NK-92 (cell line): ENCODE results near the gene CPXM2.

ENCODE experiments used
- DNase-seq: peaks from one replicate; lab custom pipeline; 2025; ENCODE audit not compliant: unreplicated experiment; lab: John Stamatoyannopoulos, UW

Gene CPXM2

GRCh38 chr10:123852411-123852951, 39.1 kb downstream of the CPXM2 start:
- no peak for DNase-seq

GRCh38 chr10:123848564-123849457, 42.8 kb downstream of the CPXM2 start:
- no peak for DNase-seq

DNA sequence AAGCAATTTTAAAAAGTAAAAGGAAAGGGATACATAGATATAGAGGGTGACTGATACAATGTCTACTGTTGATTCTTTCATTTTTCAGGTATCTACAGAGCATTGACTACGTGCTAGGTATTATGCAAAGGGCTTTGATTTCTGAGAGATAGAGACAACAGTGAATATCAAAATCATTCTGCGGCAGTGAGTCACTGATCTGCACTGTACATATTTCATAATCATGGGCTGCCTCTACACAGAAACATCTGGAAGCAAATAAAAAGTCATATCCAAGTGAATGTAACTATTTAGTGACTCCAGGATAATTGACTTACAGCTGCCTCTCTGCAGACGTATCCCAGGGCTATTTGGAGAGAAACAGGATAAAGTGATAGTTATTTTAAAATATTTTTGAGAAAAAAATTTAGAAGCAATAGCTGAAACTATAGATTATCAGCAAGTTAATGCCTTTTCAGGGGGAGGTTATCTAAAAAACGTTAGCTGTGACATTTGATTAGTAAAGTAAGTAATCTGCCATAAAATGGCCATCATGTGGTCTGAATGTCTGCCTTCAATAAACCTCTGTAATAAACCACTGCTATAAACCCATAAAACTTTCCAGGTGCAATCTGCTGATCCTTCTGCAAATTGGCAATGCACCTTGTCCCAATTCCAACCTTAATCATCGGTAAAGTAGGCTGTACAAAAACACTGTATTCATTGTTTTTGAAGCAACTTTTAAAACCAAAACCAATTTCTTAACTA, 43.7 kb downstream of the CPXM2 start:
- DNase-seq = no peak

DNA sequence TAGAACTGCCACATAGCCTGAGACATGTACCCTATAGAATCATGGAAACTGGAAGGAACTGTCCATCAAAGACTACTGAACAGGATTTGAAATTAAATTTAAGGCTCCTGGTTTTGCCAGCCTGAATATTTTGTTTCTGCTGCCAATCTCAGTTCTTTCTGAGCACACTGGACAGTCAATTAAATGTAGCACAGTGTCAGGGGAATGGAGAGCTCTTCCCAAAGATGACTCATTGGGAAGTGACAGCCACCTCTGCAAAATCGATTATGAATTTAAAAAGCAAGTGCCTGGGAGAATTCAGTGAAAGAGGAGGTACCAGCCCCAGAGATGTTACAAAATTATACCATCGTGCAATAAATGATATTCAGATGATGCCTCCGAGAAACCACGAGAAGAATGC, 47.8 kb downstream of the CPXM2 start:
- DNase-seq = no peak

GRCh38 chr10:123842692-123843385, 48.8 kb downstream of the CPXM2 start:
- no peak for DNase-seq

DNA sequence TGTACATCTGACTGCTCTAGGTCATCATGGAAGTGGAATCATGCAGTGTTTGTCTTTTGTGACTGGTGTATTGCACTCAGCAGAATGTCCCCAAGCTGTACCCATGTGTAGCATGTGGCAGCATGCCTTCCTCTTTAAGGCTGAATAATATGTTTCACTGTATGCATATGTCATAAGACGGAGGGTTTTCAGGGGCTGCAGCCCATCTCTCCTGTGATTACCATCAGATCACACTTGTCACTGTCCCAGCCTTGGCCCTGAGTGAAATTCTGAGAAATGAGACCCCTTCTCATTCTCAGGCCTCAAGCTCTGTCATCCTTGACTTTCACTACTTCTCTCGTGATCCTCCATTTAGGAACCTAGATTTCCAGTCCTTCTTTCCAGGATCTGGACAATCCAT, 50.0 kb downstream of the CPXM2 start:
- no peak for DNase-seq

- no peak for DNase-seq
These were observed 50.5 kb downstream of the CPXM2 start for GRCh38 chr10:123841115-123841514.

DNA sequence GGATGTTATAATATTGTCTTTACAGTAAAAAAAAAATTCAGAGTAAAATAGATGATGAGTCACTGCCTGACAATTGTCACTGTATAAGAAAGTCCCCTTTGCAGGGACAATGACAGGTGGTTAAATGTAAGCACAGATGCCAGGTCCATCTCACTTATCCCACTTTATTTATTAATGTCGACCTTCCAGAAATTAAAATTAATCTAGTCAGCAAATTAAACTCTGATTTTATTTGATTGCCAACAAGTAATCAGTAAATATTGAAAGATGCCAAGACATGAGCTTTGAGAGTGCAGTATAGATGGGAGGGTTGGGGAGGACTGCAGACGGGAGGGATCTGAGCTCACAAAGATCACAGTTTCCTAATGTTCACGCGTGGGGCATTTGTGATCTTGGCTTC, 50.9 kb downstream of the CPXM2 start:
- no peak for DNase-seq

DNA sequence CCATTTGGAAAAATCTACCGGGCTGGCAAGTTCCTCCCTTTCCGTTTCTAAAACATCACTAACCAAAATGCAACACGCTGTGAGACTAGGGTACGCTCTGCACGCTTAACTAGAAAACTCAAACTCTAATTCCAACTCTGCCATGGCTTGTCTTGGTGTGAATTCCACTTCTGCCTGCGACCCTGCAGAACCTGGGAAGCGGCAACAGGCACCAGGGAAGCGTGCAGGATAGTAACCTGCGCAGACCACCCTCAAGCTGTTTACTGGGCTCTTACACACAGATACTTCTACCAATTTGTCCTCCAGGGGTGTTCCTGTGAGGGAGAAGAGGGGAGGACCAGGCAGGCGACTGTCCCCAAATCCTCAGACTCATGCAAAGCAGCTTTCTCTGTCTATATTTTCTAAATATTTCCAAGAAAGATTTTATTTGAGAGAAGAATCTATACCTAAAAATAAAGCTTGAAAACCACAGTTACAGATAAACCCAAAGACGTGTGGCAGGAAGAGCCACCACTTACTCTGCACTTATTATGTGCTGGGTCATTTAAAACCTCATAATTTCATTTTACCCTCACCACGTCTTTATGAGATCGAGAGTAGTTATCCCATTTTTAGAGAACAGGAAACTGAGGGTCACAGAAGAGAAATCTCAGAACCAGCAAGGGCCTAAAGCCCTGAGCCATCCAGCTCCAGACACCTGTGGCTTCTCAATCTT, 52.9 kb downstream of the CPXM2 start:
- DNase-seq = no peak

GRCh38 chr10:123837756-123838155, 53.9 kb downstream of the CPXM2 start:
- DNase-seq = no peak

GRCh38 chr10:123836418-123837145, 55.0 kb downstream of the CPXM2 start:
- DNase-seq = no peak

DNA sequence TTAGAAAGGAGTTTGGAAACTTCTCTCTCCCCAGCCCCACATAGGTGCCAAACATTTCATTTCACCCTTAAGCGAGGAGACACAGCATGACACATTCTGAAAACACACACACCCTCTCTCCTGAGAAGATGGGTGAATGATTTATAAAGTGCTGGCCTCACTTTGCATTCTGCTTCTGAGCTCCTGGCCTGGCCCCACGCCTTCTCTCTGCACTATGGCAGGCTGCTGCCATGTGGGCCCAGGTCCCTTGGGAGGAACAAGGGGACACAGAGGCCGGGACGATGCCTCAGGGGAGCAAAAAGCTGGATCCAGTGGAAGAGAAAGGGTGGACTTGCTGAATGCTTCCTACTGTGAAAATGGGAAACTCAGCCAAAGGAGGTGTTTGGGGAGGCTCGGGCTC, 56.0 kb downstream of the CPXM2 start:
- no peak for DNase-seq

DNA sequence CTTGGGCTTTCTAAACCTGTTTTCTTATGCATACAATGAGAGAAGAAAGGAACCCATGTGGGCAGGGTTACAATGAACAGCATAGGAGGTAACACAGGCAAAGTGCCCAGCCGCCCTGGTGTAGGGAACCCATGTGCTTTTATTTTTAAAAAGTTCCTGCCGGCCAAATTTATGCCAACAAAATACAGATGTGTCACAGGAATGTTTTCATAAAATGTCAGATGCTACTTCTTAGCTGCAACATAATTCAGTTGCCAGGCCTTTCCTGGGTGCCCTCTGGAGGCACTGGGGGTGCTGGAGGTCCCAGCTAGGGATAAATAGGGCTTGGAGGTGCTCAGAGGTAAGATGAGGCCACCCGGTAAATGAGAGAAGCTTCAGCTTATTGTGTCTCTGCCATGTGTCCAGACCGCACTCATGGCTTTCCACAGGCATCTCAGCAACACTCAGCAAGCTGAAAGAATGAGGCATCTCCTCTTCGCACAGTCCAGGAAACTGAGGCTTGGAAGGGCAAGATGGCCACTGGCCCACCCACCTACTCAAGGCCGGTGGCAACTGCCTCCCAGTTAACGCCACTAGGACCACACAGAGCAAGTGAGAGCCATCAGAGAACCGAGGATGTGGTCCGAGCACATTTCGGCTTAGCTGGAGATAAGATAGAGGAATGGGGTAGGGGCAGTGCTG, 58.3 kb downstream of the CPXM2 start:
- DNase-seq = no peak

DNA sequence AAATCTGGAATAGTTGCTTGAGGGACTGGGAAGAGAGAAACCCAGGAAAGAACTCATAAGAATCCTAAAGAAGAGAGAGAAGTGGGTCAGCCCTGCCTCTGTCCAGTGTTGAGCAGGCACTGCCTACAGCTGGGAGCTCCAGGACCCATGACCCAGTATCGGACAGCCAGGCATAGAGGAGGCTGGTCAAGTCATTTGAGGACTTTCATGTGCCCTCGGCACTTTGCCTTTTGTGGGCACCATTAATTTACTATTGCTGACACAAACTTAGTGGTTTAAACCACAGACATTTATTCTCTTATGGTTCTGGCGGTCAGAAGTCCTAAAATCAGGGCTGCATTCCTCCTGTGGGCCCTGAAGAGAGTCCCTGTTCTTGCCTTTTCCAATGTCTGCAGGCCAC, 60.3 kb downstream of the CPXM2 start:
- DNase-seq = no peak

DNA sequence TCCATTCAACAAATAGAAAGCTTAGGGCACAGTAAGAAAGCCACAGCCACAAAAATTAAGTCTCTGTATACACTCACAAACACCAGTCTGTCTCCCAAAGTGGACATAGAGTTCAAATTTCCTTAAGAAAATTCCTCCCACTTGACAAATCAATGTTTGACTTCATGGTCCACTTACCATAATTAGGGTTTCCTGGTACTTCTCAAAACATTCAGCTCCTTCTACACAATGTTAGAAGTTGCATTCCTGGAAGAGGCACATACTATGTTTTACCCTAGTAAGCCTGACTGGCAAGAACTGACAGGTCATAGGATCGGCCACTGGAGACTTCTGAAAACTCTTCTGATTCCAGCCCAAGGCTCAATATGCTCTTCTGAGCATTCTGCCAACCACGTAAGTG, 70.5 kb downstream of the CPXM2 start:
- DNase-seq = no peak

- no peak for DNase-seq
These were observed 82.0 kb downstream of the CPXM2 start for GRCh38 chr10:123809632-123810031.

GRCh38 chr10:123808906-123809305, 82.7 kb downstream of the CPXM2 start:
- DNase-seq = no peak

DNA sequence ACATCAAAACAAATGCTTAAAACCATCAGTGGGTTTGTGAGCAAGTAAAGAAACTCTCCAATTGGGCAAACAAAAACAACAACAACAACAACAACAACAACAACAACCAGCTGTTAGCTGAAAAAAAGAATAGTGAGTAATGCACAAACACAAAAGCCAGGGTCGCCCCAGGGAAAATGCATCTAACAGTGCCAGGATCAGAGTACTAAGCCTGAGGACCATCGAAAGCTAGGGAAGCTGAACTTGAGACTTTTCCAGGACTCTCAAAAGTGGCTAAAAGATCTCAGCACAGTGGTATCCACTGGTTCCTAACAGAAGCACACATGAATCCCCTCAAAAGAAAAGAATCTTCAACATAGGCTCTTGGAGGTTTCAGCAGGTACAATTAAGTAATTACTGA, 83.3 kb downstream of the CPXM2 start:
- no peak for DNase-seq

DNA sequence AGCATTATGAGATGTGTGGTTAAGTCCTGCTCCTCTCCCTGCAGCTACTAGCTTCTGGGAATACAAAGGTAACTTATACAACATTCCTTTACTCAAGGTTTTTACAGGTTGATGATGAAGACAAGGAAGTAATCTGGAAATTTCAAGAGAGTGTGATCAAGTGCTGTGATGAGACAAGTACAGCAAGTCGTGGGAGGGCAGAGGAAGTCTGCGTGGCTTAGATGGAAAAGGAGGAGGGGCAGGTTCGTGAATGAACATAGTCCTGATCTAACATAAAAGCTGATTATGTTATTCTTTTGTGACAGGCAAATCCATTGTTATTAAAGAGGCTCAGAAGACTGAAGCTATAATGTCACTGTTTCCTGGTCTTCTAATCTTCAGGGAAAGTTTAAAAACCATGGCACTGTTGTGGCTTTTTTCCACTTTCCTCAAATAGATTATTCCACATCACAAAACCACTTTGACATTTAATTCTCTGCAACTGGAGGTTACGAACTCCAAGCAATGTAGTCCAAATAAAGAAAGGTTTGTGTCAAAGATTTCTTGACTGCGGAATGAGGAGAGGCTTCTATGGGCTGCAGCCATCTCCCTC, 84.1 kb downstream of the CPXM2 start:
- DNase-seq = no peak
